WTC11 (cell line): ENCODE data around the gene TBX2. TPM values are rescaled to one million over a fixed set of nuclear protein-coding genes. Genes with fewer than 3 reads are reported as not detected.

Experiments used
- ATAC-seq: fragments of 200-7000 bp; cut with Tn5 transposase; 2 replicates; pipeline ENCODE4 v1.10.0; 2021; ENCODE audit warnings: mild to moderate bottlenecking, moderate library complexity
- CTCF ChIA-PET: fragments of 300-600 bp; sonication (Branson Sonifier 250); formaldehyde crosslinking; loops from one replicate; lab custom pipeline; 2021; ENCODE audit warnings: antibody characterized with exemption; lab: Charles Lee
- POLR2A ChIA-PET: fragments of 350-600 bp; sonication (Branson Sonifier 250); formaldehyde crosslinking; loops from one replicate; lab custom pipeline; 2021; ENCODE audit warnings: antibody characterized with exemption; lab: Charles Lee
- DNase-seq: peaks from one replicate; pipeline ENCODE4 v3.0.0; 2021; ENCODE audit warnings: low spot score
- H3K27ac Mint-ChIP-seq: 2 replicates; pipeline ENCODE4 v1.8.0; 2021; ENCODE audit warnings: mixed read lengths
- H3K27me3 Mint-ChIP-seq: 2 replicates; pipeline ENCODE4 v1.8.0; 2021; ENCODE audit warnings: low read depth, mild to moderate bottlenecking, moderate library complexity, mixed read lengths
- H3K36me3 Mint-ChIP-seq: 2 replicates; pipeline ENCODE4 v1.8.0; 2021; ENCODE audit warnings: mixed read lengths
- H3K4me1 Mint-ChIP-seq: 2 replicates; pipeline ENCODE4 v1.8.0; 2022; ENCODE audit warnings: mixed read lengths
- H3K4me3 Mint-ChIP-seq: 2 replicates; pipeline ENCODE4 v1.8.0; 2021; ENCODE audit warnings: mild to moderate bottlenecking, moderate library complexity, mixed read lengths
- H3K9me3 Mint-ChIP-seq: 2 replicates; pipeline ENCODE4 v1.8.0; 2021; ENCODE audit warnings: mixed read lengths
- AFF4 ChIP-seq: sonication (generic); formaldehyde crosslinking; IDR thresholded peaks from 2 replicates; pipeline ENCODE4 v1.8.1; 2023; ENCODE audit warnings: mild to moderate bottlenecking, missing genetic modification reagents, borderline replicate concordance
- ATF1 ChIP-seq: sonication (generic); formaldehyde crosslinking; IDR thresholded peaks from 2 replicates; pipeline ENCODE4 v1.8.1; 2023; ENCODE audit warnings: mild to moderate bottlenecking, moderate library complexity, missing genetic modification reagents
- E2F5 ChIP-seq: sonication (generic); formaldehyde crosslinking; IDR thresholded peaks from 2 replicates; pipeline ENCODE4 v1.8.1; 2022; ENCODE audit warnings: mild to moderate bottlenecking, moderate library complexity, missing genetic modification reagents
- FOXP1 ChIP-seq: sonication (generic); formaldehyde crosslinking; IDR thresholded peaks from 2 replicates; pipeline ENCODE4 v1.8.0; 2022; ENCODE audit warnings: missing genetic modification reagents, mild to moderate bottlenecking, moderate library complexity, borderline replicate concordance
- FOXP4 ChIP-seq: sonication (generic); formaldehyde crosslinking; IDR thresholded peaks from 2 replicates; pipeline ENCODE4 v1.8.0; 2022; ENCODE audit warnings: mild to moderate bottlenecking, missing genetic modification reagents
- NR1H2 ChIP-seq: sonication (generic); formaldehyde crosslinking; IDR thresholded peaks from 2 replicates; pipeline ENCODE4 v1.9.0; 2021; ENCODE audit warnings: mild to moderate bottlenecking, moderate library complexity, missing genetic modification reagents
- SMAD3 ChIP-seq: sonication (generic); formaldehyde crosslinking; IDR thresholded peaks from 2 replicates; pipeline ENCODE4 v1.8.0; 2022; ENCODE audit warnings: missing genetic modification reagents, mild to moderate bottlenecking, borderline replicate concordance
- SOX15 ChIP-seq: fragments of 250-450 bp; sonication (Bioruptor Pico); IDR thresholded peaks from 2 replicates; pipeline ENCODE4 v1.9.0; 2021; ENCODE audit warnings: mild to moderate bottlenecking
- USF2 ChIP-seq: sonication (generic); formaldehyde crosslinking; IDR thresholded peaks from 2 replicates; pipeline ENCODE4 v1.8.1; 2023; ENCODE audit warnings: mild to moderate bottlenecking, missing genetic modification reagents, moderate library complexity
- ZMAT4 ChIP-seq: fragments of 250-450 bp; sonication (Bioruptor Pico); IDR thresholded peaks from 2 replicates; pipeline ENCODE4 v1.9.0; 2021; ENCODE audit warnings: mild to moderate bottlenecking
- ZNF263 ChIP-seq: sonication (generic); formaldehyde crosslinking; IDR thresholded peaks from 2 replicates; pipeline ENCODE4 v1.8.1; 2022; ENCODE audit warnings: low read depth, mild to moderate bottlenecking, moderate library complexity, missing genetic modification reagents
- ZNF317 ChIP-seq: sonication (generic); formaldehyde crosslinking; IDR thresholded peaks from 2 replicates; pipeline ENCODE4 v1.8.1; 2023; ENCODE audit warnings: low read depth, mild to moderate bottlenecking, moderate library complexity, missing genetic modification reagents, borderline replicate concordance
- ZNF416 ChIP-seq: fragments of 250-450 bp; sonication (Bioruptor Pico); IDR thresholded peaks from 2 replicates; pipeline ENCODE4 v1.9.0; 2021; ENCODE audit warnings: mild to moderate bottlenecking, inconsistent platforms
- ZNF423 ChIP-seq: fragments of 250-450 bp; sonication (Bioruptor Pico); IDR thresholded peaks from 2 replicates; pipeline ENCODE4 v2.1.2; 2022; ENCODE audit warnings: mild to moderate bottlenecking, moderate library complexity
- ZNF425 ChIP-seq: fragments of 250-450 bp; sonication (Bioruptor Pico); conservative IDR thresholded peaks from 2 replicates; pipeline ENCODE4 v1.9.0; 2021; ENCODE audit warnings: mild to moderate bottlenecking
- ZNF512 ChIP-seq: sonication (generic); formaldehyde crosslinking; IDR thresholded peaks from 2 replicates; pipeline ENCODE4 v1.8.1; 2022; ENCODE audit warnings: missing genetic modification reagents, borderline replicate concordance
- ZNF671 ChIP-seq: fragments of 250-450 bp; sonication (Bioruptor Pico); IDR thresholded peaks from 2 replicates; pipeline ENCODE4 v1.8.0; 2021; ENCODE audit warnings: mild to moderate bottlenecking
- total RNA-seq: library from RNA; stranded (reverse); gene quantifications from 3 replicates; pipeline ENCODE4 v1.2.3, GENCODE V29; 2021

The TBX2 gene
- total RNA-seq, 1 experiment from 2014 or later: 0.09 TPM

GRCh38 chr17:61420745-61421398 is 21.2 kb downstream of the TBX2 start:
- peaks cover 40% of the 10 kb centered on the region for H3K27me3 Mint-ChIP-seq
- ATAC-seq (no peak), DNase-seq (no peak)
- H3K4me1 Mint-ChIP-seq: peaks cover 10% of the 10 kb centered on the region
- TF ChIP-seq AFF4: no peak
- no peak overlapping the region for H3K4me3 Mint-ChIP-seq
- H3K36me3 Mint-ChIP-seq: no peaks in the 10 kb centered on the region
- H3K9me3 Mint-ChIP-seq: no peaks in the 10 kb centered on the region
- no peak overlapping the region for H3K27ac Mint-ChIP-seq
- CTCF ChIA-PET: interaction anchor here (0.9 to 2.0 kb wide), 3 partner anchors 47 to 689 kb away, joined by 4 to 5 read pairs (median 4); no protein-coding TSS in a partner anchor
- POLR2A ChIA-PET: no interaction called here

GRCh38 chr17:61421460-61421859 is 21.8 kb downstream of the TBX2 start:
- Mint-ChIP-seq H3K27ac (no peak overlapping the region), H3K27me3 (peaks cover 34% of the 10 kb centered on the region), H3K4me3 (no peak overlapping the region), H3K36me3 (no peaks in the 10 kb centered on the region), H3K9me3 (no peaks in the 10 kb centered on the region), H3K4me1 (peaks cover 7% of the 10 kb centered on the region)
- ATAC-seq (no peak), DNase-seq (no peak)
- CTCF ChIA-PET: interaction anchor here (1.3 to 2.0 kb wide), 2 partner anchors 450 to 688 kb away, joined by 4 to 5 read pairs; no protein-coding TSS in a partner anchor
- POLR2A ChIA-PET: no interaction called here
- TF ChIP-seq FOXP4 (no peak), ZNF423 (CRISPR knock-in tag) (no peak), ZNF671 (CRISPR knock-in tag) (no peak), FOXP1 (CRISPR knock-in tag) (no peak), NR1H2 (no peak), USF2 (CRISPR knock-in tag) (no peak), ZNF263 (CRISPR knock-in tag) (no peak), SOX15 (CRISPR knock-in tag) (no peak), ZNF425 (CRISPR knock-in tag) (no peak), ZNF317 (CRISPR knock-in tag) (no peak), ZMAT4 (no peak), E2F5 (no peak), ATF1 (CRISPR knock-in tag) (no peak), ZNF416 (CRISPR knock-in tag) (no peak), ZNF512 (CRISPR knock-in tag) (no peak), SMAD3 (CRISPR knock-in tag) (no peak)
